GM19372 (cell line): ENCODE measurements around the gene TBC1D8.

Source experiments
- ATAC-seq: cut with Tn5 transposase; IDR thresholded peaks from one replicate; pipeline ENCODE4 v1.9.1; 2021; ENCODE audit warnings: mild to moderate bottlenecking, low read depth, moderate library complexity; ENCODE audit not compliant: unreplicated experiment

Gene TBC1D8

DNA sequence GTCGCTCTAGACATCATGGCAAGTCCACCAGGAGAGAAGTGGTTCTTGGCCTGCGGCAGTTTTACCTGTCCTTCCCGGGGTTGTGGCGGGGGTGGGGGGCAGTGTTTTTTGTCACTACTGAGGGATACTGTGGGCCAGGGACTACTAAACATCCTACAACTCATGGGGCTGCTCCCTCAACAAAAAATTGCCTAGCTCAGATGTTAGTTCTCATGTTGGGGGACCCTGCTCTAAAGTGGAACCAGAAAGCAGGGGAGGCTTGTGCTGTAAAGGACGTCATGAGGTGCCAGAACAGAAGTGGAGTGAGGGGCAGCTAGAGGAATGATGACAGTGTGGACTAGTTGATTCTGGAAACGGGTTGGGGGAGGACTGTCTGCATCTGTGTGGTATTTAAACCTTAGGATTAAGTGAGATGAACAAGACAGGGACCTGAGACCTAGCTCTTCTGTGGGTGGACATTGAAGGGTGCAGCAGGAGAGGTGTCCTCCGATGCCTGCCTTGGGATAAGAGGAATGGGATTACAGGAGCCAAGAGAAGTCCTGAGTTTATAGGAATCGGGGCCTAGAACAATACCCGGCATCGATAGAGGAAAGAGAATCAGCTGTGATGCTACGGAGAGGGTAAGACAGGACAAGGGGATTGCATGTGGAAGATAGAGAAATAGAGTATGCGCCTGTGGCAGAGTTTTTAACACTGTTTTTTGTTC lies 146.4 kb downstream of the TBC1D8 start:
- no peak for ATAC-seq

DNA sequence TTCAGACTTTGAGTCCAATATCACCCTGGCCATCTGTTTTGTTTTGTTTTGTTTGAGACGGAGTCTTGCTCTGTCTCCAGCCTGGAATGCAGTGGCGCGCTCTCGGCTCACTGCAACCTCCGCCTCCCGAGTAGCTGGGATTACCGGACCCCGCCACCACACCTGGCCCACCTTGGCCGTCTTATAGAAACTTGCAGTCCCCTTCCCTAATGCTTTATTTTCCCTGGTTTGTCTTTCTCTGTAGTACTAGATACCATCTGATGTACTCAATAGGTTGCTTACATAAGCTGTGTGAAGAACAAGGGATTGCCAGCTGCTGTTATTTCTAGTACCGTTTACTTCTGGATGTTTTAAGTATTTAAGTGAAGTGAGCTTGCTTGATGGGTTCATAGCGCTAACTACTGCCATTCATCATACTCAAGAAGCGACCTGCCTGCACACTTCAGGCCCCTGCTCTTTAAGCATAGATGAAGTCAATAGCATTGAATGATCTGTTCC lies 147.9 kb downstream of the TBC1D8 start:
- no peak for ATAC-seq

DNA sequence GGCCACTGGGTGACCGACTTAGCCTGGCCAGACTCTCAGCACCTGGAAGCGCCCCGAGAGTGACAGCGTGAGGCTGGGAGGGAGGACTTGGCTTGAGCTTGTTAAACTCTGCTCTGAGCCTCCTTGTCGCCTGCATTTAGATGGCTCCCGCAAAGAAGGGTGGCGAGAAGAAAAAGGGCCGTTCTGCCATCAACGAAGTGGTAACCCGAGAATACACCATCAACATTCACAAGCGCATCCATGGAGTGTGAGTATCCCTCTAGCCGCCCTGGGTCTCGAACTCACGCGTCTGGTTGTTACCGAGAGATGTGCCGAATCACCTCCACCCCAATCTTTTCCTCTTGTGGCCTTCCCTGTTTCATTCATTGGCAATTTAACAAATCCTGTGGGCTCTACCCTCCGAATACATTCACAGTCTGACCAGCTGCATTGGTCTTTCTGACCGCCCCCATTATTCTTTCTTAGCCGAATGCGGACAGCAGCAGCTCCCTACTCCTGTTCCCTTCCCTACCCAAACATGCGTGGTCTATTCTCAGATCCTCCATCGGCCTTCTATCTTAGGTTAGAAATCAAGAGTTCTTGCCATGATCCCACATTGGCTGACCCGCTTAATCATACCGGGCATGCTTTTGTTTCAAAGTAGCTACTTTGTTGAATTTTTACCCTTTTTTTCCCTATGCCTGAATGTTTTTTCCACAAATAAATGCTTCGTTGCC lies 148.5 kb downstream of the TBC1D8 start:
- no peak for ATAC-seq

DNA sequence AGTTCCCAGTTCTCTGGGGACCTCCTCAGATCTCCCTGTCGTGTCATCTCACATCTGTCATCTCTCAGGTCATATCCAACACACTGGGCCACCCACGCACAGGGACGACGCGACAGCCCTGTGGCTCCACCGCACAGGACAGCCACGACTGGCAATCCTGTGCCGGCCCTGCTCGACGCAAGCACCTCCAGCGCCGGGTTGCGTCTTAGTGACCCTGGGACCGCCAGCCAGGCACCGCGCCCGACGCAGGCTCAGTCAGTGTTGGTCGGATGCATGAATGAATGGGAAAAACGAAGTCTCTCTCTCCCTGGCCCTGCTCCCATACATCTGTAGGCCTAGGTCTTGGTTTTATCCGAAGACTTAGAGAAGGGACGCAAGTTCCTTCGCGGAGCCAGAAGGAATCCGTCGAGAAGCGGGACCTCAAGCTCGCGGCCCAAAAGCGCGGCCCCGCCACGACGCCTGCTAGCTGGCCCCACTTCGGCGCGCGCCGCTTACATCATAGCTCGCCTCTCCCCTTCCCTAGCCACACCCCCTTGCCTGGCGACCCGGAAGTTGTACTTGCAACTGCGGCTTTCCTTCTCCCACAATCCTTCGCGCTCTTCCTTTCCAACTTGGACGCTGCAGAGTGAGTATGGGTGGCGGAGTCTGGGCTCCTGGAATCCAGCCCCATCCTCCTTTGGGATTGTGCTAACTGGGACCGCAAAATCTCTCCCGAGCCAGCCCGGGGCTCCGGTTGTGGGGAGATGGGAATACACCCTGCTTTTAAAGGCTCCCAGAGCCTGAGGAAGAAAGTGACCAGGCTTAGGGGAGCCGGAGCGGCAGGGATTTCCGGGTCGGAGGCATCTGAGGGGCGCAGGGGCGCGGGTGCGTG lies 149.3 kb downstream of the TBC1D8 start, which contains the start of gene RPL31:
Gene RPL31 (plus strand): TSS at position 599 of the 871 bp plus-strand sequence. CDS start 413 bp downstream, outside the sequence.
- peak; percentile 96 for ATAC-seq

DNA sequence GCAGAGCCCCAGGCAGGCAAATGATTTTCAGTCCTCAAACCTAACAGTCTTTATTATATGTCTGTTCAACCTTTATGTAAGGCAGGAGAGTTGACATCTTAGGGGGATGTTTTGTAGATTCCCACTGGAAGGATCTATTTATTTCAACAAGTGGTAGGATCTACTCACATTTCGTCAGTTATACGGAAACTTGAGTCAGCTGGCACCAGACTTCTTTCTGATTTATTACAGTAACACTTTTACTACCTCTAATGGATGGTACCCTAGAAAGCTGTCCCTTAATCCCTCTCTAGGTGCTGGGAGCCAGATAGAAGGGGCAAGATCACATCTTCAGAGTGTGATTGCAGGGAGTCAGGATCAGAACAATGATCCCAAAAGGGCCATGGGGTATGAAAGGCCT lies 151.2 kb downstream of the TBC1D8 start:
- no peak for ATAC-seq

DNA sequence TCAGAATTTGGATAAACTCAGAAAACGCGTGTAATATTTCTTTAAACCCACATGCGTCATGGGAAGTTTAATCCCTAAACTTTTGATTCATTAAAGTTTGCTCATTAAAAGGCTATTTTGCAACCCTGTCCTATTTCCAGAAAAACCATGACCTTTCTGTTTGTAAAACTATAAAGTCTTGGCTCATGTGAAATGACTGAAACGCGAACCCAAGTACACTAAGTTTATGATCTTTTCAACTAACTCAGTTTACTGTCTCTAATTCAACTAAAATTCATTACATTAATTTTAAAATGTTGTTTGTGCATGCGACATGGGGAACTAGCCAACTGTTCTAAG lies 153.0 kb downstream of the TBC1D8 start:
- no peak for ATAC-seq

DNA sequence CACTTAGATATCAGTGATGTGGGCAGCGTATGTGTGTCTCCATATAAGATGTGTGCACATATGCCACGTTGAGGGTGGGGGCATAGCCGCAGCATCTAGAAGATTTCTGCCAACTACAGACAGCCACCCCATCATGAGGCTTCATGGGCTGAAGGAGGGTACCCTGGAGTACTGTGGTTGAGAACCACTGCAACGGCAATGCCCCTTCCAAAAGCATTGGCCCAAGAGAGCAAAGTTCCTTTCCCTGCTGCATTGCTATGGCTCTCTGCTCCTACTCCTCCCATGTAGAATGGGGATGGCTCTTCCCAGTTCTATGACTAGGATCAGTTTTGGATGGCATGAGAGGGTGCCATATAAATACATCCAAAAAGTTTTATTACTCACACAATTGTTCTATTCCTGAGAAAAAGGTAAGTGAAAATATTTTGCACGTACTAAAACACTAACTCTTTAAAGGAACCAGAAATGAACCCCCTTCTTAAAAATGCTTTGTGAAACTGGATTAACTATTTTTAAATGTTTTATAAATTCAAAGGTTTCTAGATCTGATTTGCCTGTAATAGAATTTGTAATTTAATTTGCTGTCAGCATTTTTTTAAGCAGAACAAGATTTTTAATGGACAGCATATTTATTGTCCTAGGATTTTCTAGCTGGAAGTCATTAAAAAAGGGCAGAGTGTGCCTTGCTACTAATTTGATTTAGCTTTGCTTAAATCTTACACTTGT lies 153.5 kb downstream of the TBC1D8 start:
- ATAC-seq: no peak

DNA sequence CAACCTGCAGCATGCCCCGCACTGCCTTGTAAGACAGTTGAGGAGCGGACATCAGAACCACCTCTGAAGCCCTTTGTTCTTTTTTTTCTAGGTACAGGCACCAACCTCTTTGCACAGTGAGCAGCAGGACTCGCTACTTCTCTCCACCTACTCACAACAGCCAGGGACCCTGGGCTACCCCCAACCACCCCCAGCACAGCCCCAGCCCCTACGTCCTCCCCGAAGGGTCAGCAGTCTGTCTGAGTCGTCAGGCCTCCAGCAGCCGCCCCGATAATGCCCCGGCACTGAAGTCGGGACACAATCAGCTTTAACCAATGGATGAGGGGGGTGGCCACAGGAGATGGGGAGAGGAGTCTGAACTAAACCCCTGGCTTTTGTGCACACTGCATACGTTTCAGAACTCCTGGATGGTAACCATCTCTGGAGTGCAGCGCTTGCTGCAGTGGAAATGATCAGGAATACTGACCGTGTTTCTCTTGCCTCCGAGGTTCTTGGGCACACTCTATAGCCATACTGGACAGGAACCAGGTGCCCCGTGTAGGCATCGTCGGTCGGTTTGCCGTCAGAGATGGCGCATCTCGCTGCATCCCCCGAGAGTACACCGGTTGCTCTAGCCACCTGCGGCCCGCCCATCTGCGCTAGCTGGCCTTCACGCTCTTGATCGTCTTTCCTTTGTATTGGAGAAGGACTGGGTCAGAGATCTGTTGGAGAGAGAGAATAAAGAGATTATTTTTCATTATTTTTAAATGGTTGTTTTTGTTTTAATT lies 155.7 kb downstream of the TBC1D8 start:
- ATAC-seq: no peak

DNA sequence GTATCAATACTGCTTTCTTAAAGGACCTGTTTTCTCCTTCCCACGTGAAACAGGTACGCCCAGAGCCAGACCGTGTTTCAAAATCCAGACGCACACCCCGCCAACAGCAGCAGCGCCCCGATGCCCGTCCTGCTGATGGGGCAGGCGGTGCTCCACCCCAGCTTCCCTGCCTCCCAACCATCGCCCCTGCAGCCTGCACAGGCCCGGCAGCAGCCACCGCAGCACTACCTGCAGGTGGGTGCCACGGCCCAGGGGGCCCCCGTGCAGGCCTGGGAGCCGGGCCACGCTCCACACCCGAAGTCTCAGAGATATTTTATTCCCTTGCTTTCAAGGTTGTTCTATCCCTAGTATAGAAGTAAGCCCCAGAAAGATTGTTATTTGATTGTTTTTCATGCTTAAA lies 157.9 kb downstream of the TBC1D8 start:
- no peak for ATAC-seq

DNA sequence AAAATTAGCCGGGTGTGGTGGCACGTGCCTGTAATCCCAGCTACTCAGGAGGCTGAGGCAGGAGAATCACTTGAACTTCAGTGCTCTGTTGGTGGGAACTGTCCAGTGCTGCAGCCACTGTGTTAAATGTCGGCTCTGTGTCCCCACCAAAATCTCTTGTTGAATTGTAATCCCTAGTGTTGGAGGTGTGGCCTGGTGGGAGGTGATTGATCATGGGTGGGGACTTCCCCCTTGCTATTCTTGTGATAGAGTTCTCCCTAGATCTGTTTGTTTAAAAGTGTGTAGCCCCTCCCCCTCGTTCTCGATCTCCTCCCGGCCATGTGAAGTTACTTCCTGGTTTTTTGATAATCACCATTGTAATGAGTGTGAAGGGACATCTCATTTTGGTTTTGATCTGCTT lies 158.9 kb downstream of the TBC1D8 start:
- no peak for ATAC-seq

DNA sequence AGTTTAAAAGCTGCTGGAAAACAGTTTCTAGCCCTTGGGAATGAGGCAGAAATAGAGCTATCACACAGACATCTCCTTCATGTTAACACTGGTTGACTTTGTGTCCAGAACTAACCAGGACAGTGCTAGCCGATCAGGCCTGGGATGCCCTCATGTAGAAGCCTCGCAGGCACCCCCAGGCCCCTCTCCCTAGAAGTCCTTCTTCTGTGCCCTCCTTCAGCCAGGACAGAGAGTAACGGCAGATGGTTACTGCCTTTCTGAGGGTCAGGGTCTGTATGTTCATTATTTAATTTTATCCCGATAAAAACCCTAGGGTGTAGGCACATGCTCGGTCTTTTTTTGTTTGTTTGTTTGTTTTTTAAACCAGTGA lies 159.8 kb downstream of the TBC1D8 start:
- ATAC-seq: no peak

DNA sequence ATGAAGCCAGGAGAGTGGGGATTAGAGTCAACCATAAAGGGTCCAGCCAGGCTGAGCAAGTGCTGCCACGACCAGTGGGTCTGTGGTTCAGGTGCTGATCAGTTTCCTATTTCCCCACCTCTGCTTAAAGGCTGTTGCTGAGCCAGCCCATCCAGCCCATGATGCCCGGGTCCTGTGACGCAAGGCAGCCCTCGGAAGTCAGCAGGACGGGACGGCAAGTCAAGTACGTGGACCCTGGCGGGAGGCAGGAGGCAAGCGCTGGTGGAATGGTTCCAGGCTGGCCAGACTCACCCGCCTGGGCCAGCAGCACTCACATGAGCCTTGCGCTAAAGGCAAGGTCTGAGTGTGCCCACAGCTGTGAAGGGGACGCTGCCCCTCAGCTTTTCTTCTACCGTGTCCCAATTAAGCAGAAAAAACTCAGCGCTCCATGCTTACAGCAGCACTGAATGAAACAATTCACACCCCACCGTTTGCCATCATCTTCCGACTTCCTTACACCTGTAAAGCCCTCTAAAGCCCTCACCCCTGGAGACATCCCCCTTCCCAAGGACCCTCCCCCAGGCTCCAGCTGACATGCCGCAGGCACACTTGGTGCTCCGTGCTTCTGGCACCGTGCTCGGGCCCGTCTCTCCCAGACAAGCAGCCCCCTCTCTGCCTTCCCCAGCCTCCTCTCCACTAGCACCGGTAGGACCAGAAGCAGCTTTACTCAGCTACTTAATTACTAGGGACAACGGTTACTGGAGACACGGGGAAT lies 160.4 kb downstream of the TBC1D8 start:
- ATAC-seq: no peak

DNA sequence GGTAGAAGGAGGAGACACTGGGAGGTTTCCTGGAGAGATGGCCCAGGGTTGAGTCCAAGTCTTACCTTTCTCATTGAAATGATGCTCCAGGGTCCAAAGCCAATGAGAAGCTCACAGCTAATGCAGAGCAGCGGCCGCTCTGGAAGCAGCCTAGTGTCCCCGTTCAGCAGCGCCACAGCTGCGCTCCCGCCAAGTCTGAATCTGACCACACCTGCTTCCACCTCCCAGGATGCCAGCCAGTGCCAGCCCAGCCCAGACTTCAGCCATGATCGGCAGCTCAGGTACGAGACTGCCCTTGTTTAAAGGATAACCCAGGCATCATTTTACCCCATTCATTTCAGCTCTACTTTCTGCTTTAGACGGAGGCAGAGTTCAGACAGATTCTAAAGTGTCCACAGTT lies 161.0 kb downstream of the TBC1D8 start:
- no peak for ATAC-seq

DNA sequence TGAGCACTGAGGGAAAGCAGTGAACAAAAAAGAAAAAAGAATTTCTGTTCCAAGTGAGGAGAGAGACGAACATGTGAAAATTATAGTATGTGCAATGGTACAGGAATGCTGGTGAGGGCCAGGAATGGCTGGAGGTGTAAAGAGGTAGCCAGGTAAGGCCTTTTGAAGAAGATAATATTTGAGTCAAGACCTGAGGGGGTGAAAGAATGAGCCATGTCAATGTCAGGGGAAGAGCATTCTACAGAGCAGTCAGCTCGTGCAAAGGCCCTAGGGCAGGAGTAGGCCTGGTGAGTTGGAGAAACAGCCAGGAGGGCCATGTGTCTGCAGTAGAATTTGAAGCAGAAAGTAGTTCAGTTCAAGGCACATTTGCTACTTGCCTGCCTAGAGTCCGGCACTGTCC lies 161.5 kb downstream of the TBC1D8 start:
- no peak for ATAC-seq

DNA sequence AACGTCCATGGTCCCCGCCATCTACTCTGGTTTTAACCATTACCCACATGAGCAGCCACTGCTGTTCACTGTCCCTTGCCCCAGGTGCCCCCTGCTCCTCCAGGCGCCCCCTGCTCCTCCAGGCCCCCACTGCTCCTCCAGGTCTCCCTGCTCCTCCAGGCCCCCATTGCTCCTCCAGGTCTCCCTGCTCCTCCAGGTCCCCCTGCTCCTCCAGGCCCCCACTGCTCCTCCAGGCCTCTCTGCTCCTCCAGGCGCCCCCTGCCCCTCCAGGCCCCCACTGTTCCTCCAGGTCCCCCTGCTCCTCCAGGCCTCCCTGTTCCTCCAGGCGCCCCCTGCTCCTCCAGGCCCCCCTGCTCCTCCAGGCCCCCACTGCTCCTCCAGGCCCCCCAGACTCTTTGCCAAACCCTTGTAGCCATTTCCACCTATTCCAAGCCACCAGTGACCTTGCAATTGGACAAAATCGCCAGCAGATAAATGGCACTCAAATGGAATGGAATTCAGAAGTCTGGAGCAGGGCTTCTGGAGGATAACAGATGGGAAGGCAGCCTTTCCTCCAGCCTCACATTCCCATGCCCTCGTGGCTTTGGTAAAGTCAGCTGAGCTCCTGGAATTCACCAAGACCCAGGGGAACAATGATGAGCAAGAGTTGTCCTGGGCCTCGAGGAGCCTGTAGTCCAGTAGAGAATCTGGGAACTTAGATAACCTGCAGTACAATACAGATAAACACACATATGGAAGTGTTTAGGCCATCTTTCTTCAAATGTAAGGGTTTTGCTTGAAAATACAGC lies 162.4 kb downstream of the TBC1D8 start:
- no peak for ATAC-seq

DNA sequence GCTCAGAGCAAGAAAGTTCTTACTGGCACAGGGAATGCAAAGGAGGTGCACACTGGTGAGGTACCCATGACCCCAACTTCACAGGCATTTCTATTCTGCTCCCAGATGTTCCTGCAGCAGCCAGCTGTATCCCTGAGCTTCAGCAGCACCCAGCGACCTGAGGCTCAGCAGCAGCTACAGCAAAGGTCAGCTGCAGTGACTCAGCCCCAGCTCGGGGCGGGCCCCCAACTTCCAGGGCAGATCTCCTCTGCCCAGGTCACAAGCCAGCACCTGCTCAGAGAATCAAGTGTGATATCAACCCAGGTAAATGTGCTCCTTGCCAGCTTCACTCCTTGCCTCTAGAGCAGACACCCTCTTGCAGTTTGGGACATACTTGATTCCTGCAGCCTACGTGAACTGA lies 163.2 kb downstream of the TBC1D8 start:
- ATAC-seq: no peak

DNA sequence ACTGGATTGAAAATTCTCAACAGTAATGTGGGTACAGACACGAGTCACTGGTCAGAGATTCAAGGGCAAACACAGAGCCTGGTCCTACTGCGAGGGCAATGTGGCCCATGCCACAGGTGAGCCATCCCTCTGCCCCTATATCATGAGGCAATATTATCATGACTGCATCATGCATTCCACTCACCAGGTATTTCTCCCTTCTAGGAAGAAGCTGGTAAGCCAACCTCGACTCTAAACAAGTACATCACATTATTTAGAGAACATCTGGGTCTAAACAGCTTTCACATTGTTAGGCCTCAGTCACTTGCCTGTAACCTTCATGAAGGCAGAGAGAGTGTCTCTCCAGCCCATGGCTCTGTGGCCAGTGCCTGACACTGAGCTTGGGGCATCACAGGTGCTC lies 163.6 kb downstream of the TBC1D8 start:
- no peak for ATAC-seq

DNA sequence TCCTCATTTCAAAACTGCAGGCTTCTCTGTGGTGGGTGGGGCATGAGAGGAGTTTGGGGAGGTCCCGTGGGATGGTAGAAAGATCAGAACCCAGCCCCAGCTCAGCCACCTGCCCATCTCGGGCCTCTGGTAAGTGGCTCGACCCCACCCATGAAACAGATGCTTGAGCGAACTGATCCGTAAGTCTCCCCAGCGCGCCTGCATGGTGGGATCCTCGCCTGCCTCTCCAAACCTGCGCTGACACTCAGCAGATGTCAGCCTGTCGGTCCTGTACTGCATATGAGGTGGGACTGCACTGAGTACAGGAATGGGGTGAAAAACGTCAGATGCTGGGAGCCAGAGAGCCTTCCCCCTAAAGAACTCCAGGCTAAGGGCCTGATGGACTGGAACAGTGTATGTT lies 165.0 kb downstream of the TBC1D8 start:
- ATAC-seq: no peak
